ENCODE measurements around the gene TMEM123. TPM values are rescaled to one million over a fixed set of nuclear protein-coding genes. Genes with fewer than 3 reads are reported as not detected.

TMEM123 gene
- total and polyA plus RNA-seq, 10 of the 15 experiments (the other 5 are each of a cell fraction or from before 2014, with no cell fraction given): 35.1 to 667 (median 123) TPM

DNA sequence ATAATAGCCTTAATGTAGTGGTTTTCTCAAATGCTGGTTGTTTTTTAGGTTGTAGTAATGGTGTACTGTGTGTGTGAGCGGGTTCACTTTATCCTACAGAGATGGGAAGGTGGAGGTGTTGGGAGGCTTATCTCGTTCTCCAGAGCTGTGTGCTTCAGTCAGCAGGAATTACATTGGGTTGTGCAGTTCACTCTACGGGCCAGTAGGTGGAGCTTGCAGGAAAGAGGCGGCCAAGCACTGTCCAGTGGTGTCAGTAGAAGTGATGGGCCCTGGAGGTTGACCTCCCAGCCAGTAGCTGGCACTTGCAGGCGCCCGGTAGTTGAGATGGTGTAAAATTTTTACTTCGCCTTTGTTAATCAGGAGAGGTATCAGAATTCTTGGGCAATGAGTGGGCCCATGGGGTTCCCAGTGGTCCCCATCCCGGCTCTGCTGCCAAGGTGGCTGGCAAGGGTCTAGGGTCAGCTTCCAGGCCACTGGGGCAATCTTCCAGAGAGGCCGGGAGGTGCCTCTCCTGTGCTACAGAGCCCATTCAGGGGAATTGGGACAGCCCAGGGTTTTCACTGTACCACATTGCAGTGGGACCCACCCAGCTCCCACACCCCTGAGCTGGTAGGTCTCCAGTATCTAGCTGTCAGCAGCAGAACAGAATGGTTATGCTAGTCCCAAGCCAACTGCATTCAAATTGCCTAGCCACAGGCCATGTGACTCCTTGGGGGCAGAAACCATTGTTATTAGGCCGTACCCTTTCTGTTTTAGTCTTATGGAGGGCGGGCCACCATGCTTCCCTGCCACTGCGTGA is 61.7 kb downstream of the TMEM123 start (continued):
- TF ChIP-seq ETV6 (conservative IDR thresholded peaks at IDR 0.05 in 1 of 2, IDR thresholded peaks at IDR 0.05 in 1 of 2; ENCODE audit: borderline replicate concordance in 1 of 2, low read depth in 1 of 2) (no peak), RUNX3 (IDR thresholded peaks at IDR 0.05; ENCODE audit: low read length) (no peak), RFX5 (IDR thresholded peaks at IDR 0.05; ENCODE audit: low read depth, low read length) (no peak), SMARCA5 (IDR thresholded peaks at IDR 0.05) (peak; percentile 57; the same call in 1 of the 2 replicates), TARDBP (IDR thresholded peaks at IDR 0.05; ENCODE audit: borderline replicate concordance) (no peak), HDAC2 (IDR thresholded peaks at IDR 0.05) (no peak), RB1 (IDR thresholded peaks at IDR 0.05; ENCODE audit: borderline replicate concordance) (no peak), POLR2A (IDR thresholded peaks at IDR 0.05; ENCODE audit: low read depth, low read length) (no peak), BHLHE40 (IDR thresholded peaks at IDR 0.05; ENCODE audit: borderline replicate concordance in 1 of 2, low read depth in 2 of 2, low read length in 1 of 2) (no peak), BMI1 (IDR thresholded peaks at IDR 0.05; ENCODE audit: borderline replicate concordance) (no peak), ZNF207 (IDR thresholded peaks at IDR 0.05; ENCODE audit: borderline replicate concordance) (no peak), YY1 (IDR thresholded peaks at IDR 0.05; ENCODE audit: low read depth, low read length) (peak; percentile 76), GABPA (IDR thresholded peaks at IDR 0.05; ENCODE audit: low read depth) (no peak), EZH2 (IDR thresholded peaks at IDR 0.05; ENCODE audit: borderline replicate concordance, control insufficient read depth, low read depth, low read length) (no peak), JUND (IDR thresholded peaks at IDR 0.05; ENCODE audit: low read depth, low read length) (no peak), SUPT20H (IDR thresholded peaks at IDR 0.05; ENCODE audit: borderline replicate concordance, control insufficient read depth, low read depth, low read length) (no peak)
- TF ChIP-seq, protein P1, sequence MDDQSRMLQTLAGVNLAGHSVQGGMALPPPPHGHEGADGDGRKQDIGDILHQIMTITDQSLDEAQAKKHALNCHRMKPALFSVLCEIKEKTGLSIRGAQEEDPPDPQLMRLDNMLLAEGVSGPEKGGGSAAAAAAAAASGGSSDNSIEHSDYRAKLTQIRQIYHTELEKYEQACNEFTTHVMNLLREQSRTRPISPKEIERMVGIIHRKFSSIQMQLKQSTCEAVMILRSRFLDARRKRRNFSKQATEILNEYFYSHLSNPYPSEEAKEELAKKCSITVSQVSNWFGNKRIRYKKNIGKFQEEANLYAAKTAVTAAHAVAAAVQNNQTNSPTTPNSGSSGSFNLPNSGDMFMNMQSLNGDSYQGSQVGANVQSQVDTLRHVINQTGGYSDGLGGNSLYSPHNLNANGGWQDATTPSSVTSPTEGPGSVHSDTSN (IDR thresholded peaks at IDR 0.05; ENCODE audit: insufficient replicate concordance, low read depth, low read length): no peak
- TF ChIP-seq, protein P2, sequence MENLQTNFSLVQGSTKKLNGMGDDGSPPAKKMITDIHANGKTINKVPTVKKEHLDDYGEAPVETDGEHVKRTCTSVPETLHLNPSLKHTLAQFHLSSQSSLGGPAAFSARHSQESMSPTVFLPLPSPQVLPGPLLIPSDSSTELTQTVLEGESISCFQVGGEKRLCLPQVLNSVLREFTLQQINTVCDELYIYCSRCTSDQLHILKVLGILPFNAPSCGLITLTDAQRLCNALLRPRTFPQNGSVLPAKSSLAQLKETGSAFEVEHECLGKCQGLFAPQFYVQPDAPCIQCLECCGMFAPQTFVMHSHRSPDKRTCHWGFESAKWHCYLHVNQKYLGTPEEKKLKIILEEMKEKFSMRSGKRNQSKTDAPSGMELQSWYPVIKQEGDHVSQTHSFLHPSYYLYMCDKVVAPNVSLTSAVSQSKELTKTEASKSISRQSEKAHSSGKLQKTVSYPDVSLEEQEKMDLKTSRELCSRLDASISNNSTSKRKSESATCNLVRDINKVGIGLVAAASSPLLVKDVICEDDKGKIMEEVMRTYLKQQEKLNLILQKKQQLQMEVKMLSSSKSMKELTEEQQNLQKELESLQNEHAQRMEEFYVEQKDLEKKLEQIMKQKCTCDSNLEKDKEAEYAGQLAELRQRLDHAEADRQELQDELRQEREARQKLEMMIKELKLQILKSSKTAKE (IDR thresholded peaks at IDR 0.05; ENCODE audit: low read depth, poor library complexity, severe bottlenecking): peak; percentile 22
- TF ChIP-seq, protein P3, sequence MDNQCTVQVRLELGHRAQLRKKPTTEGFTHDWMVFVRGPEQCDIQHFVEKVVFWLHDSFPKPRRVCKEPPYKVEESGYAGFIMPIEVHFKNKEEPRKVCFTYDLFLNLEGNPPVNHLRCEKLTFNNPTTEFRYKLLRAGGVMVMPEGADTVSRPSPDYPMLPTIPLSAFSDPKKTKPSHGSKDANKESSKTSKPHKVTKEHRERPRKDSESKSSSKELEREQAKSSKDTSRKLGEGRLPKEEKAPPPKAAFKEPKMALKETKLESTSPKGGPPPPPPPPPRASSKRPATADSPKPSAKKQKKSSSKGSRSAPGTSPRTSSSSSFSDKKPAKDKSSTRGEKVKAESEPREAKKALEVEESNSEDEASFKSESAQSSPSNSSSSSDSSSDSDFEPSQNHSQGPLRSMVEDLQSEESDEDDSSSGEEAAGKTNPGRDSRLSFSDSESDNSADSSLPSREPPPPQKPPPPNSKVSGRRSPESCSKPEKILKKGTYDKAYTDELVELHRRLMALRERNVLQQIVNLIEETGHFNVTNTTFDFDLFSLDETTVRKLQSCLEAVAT (IDR thresholded peaks at IDR 0.05): no peak
- TF ChIP-seq, protein P4, sequence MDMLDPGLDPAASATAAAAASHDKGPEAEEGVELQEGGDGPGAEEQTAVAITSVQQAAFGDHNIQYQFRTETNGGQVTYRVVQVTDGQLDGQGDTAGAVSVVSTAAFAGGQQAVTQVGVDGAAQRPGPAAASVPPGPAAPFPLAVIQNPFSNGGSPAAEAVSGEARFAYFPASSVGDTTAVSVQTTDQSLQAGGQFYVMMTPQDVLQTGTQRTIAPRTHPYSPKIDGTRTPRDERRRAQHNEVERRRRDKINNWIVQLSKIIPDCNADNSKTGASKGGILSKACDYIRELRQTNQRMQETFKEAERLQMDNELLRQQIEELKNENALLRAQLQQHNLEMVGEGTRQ (IDR thresholded peaks at IDR 0.05; ENCODE audit: borderline replicate concordance, low read depth, low read length): no peak
- TF ChIP-seq, protein P5, sequence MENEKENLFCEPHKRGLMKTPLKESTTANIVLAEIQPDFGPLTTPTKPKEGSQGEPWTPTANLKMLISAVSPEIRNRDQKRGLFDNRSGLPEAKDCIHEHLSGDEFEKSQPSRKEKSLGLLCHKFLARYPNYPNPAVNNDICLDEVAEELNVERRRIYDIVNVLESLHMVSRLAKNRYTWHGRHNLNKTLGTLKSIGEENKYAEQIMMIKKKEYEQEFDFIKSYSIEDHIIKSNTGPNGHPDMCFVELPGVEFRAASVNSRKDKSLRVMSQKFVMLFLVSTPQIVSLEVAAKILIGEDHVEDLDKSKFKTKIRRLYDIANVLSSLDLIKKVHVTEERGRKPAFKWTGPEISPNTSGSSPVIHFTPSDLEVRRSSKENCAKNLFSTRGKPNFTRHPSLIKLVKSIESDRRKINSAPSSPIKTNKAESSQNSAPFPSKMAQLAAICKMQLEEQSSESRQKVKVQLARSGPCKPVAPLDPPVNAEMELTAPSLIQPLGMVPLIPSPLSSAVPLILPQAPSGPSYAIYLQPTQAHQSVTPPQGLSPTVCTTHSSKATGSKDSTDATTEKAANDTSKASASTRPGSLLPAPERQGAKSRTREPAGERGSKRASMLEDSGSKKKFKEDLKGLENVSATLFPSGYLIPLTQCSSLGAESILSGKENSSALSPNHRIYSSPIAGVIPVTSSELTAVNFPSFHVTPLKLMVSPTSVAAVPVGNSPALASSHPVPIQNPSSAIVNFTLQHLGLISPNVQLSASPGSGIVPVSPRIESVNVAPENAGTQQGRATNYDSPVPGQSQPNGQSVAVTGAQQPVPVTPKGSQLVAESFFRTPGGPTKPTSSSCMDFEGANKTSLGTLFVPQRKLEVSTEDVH (IDR thresholded peaks at IDR 0.05; ENCODE audit: low read depth, partially characterized antibody): no peak

Data from GM12878 (cell line).